Measurements from ENCODE around the gene AVPR1B.

The AVPR1B gene

GRCh38 chr1:206125346-206125745 lies 8.2 kb upstream of the AVPR1B start:
- H3K4me3 Mint-ChIP-seq = no peak overlapping the region
- no peak for DNase-seq (ENCODE audit: low spot score in 2 of 2)
- no peak overlapping the region for H3K27ac Mint-ChIP-seq (ENCODE audit: low read depth)
- peaks cover 67% of the 10 kb centered on the region for H3K27me3 Mint-ChIP-seq
- no peaks in the 10 kb centered on the region for H3K9me3 Mint-ChIP-seq
- H3K4me1 Mint-ChIP-seq = no peaks in the 10 kb centered on the region
- H3K36me3 Mint-ChIP-seq (ENCODE audit: insufficient read depth) = peaks cover 2% of the 10 kb centered on the region
- ATAC-seq (replicated peaks; ENCODE audit: extremely low read depth, poor library complexity, severe bottlenecking) = no peak

DNA sequence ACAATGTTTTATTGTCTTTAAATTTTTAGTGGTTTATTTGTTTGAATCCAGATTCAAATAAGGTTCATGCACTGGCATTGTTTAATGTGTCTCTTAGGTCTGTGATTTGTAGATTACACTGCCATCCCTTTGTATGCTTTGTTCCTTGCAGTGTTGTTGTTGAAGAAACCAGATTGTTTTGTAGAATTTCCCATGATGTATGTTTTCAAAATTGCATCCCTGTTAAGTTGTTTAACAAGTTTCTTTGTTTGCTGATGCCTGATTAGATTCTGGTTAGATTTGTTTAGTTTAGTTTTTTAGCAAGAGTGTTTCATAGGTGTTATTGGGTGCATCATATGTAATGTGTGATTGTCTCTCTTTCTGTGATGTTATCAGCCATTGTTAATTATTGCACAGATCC lies 5.5 kb upstream of the AVPR1B start:
- Mint-ChIP-seq H3K27ac (ENCODE audit: low read depth) (no peak overlapping the region), H3K27me3 (peaks cover 79% of the 10 kb centered on the region), H3K36me3 (ENCODE audit: insufficient read depth) (no peaks in the 10 kb centered on the region), H3K4me3 (no peak overlapping the region), H3K4me1 (no peaks in the 10 kb centered on the region), H3K9me3 (no peaks in the 10 kb centered on the region)
- no peak for DNase-seq (ENCODE audit: low spot score in 2 of 2)
- no peak for ATAC-seq (replicated peaks; ENCODE audit: extremely low read depth, poor library complexity, severe bottlenecking)

DNA sequence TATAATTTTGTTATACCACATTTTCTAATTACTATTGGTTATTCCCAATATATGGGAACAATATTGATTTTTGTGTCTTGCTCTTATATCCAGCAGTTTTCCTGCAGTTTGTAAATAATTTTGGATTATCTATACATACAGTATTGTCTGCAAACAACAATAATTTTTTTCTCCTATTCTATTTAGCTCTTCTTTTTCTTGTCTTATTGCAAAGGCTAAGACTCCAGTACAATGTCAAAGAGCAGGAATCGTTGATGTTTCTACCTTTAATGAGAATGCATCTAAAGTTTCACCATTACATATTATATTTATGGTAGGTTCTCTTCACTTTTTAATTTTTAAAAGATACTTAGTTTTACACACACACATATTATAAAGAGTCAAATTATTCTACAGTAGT lies 4.1 kb upstream of the AVPR1B start:
- DNase-seq (ENCODE audit: low spot score in 2 of 2) = no peak
- Mint-ChIP-seq H3K4me3 (no peak overlapping the region), H3K9me3 (no peaks in the 10 kb centered on the region), H3K27me3 (peaks cover 81% of the 10 kb centered on the region), H3K4me1 (peaks cover 9% of the 10 kb centered on the region), H3K36me3 (ENCODE audit: insufficient read depth) (no peaks in the 10 kb centered on the region), H3K27ac (ENCODE audit: low read depth) (no peak overlapping the region)
- no peak for ATAC-seq (replicated peaks; ENCODE audit: extremely low read depth, poor library complexity, severe bottlenecking)

DNA sequence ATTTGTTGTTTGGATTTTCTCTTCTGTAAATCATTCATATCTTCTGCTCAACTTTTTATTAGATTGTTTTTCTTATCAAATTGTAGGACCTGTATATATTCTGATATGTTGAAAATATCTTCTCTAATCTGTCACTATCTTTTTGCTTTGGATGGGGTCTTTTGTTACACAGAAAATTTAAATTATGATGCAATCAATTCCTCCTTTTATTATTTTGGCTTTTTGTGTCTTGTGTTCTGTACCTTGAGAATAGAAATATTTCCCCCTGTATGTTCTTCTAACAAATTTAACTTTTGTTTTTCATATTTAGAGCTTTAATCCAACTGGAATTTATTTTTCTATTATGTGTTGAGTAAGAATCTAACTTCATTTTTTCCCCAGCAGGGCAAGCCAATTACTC lies 3.2 kb upstream of the AVPR1B start:
- no peak overlapping the region for H3K27ac Mint-ChIP-seq (ENCODE audit: low read depth)
- ATAC-seq (replicated peaks; ENCODE audit: extremely low read depth, poor library complexity, severe bottlenecking) = no peak

GRCh38 chr1:206116873-206117150 lies 376 bp downstream of the AVPR1B start:
- ATAC-seq (replicated peaks; ENCODE audit: extremely low read depth, poor library complexity, severe bottlenecking) = no peak
- no peaks in the 10 kb centered on the region for H3K9me3 Mint-ChIP-seq
- H3K27me3 Mint-ChIP-seq = peaks cover 60% of the 10 kb centered on the region
- no peak for DNase-seq (ENCODE audit: low spot score in 2 of 2)
- peak overlapping the region; percentile 23 for H3K4me3 Mint-ChIP-seq
- no peak overlapping the region for H3K27ac Mint-ChIP-seq (ENCODE audit: low read depth)
- H3K36me3 Mint-ChIP-seq (ENCODE audit: insufficient read depth) = no peaks in the 10 kb centered on the region
- H3K4me1 Mint-ChIP-seq = peaks cover 12% of the 10 kb centered on the region

More for the DNA sequence above, 3.2 kb upstream of the AVPR1B start:
- H3K4me3 Mint-ChIP-seq = no peak overlapping the region
- no peaks in the 10 kb centered on the region for H3K36me3 Mint-ChIP-seq (ENCODE audit: insufficient read depth)
- H3K27me3 Mint-ChIP-seq = peaks cover 79% of the 10 kb centered on the region
- H3K9me3 Mint-ChIP-seq = no peaks in the 10 kb centered on the region
- DNase-seq (ENCODE audit: low spot score in 2 of 2) = no peak
- peaks cover 12% of the 10 kb centered on the region for H3K4me1 Mint-ChIP-seq

DNA sequence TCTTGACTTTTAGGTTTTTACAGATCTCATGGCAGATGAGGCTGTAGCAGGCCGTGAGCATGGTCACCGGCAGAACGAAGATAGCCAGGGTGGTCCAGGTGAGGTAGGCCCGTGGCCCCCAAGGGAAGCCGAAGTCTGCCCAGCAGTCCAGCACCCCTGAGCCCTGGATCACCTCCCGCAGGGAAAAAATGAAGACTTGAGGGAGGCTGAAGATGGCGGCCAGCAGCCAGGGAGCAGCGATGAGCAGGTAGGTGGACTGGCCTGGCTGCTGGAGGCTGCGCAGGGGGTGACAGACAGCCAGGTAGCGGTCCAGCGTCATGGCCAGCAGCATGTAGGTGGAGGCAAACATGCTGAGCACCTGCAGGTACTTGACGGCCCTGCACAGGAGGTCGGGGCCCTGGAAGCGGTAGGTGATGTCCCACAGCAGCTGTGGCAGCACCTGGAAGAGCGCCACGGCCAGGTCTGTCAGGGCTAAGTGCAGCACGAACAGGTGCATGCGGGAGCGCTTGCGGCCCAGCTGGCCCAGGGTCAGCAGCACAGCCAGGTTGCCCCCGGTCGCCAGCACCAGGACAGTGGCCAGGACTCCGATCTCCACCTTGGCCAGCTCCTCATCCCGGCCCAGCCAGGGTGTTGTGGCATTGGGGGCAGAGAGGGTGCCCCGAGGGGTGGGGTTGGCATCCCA lies 856 bp downstream of the AVPR1B start:
- no peak for ATAC-seq (replicated peaks; ENCODE audit: extremely low read depth, poor library complexity, severe bottlenecking)
- H3K9me3 Mint-ChIP-seq = no peaks in the 10 kb centered on the region
- H3K4me3 Mint-ChIP-seq = peak overlapping the region; percentile 23
- H3K36me3 Mint-ChIP-seq (ENCODE audit: insufficient read depth) = no peaks in the 10 kb centered on the region
- no peak overlapping the region for H3K27ac Mint-ChIP-seq (ENCODE audit: low read depth)
- H3K4me1 Mint-ChIP-seq = peaks cover 12% of the 10 kb centered on the region
- no peak for DNase-seq (ENCODE audit: low spot score in 2 of 2)
- H3K27me3 Mint-ChIP-seq = peaks cover 56% of the 10 kb centered on the region

GRCh38 chr1:206115791-206116190 lies 1.4 kb downstream of the AVPR1B start:
- no peak overlapping the region for H3K4me3 Mint-ChIP-seq
- H3K36me3 Mint-ChIP-seq (ENCODE audit: insufficient read depth) = no peaks in the 10 kb centered on the region
- peaks cover 52% of the 10 kb centered on the region for H3K27me3 Mint-ChIP-seq
- DNase-seq (ENCODE audit: low spot score in 2 of 2) (no peak), ATAC-seq (replicated peaks; ENCODE audit: extremely low read depth, poor library complexity, severe bottlenecking) (no peak)
- H3K4me1 Mint-ChIP-seq = peaks cover 12% of the 10 kb centered on the region
- no peak overlapping the region for H3K27ac Mint-ChIP-seq (ENCODE audit: low read depth)
- no peaks in the 10 kb centered on the region for H3K9me3 Mint-ChIP-seq

DNA sequence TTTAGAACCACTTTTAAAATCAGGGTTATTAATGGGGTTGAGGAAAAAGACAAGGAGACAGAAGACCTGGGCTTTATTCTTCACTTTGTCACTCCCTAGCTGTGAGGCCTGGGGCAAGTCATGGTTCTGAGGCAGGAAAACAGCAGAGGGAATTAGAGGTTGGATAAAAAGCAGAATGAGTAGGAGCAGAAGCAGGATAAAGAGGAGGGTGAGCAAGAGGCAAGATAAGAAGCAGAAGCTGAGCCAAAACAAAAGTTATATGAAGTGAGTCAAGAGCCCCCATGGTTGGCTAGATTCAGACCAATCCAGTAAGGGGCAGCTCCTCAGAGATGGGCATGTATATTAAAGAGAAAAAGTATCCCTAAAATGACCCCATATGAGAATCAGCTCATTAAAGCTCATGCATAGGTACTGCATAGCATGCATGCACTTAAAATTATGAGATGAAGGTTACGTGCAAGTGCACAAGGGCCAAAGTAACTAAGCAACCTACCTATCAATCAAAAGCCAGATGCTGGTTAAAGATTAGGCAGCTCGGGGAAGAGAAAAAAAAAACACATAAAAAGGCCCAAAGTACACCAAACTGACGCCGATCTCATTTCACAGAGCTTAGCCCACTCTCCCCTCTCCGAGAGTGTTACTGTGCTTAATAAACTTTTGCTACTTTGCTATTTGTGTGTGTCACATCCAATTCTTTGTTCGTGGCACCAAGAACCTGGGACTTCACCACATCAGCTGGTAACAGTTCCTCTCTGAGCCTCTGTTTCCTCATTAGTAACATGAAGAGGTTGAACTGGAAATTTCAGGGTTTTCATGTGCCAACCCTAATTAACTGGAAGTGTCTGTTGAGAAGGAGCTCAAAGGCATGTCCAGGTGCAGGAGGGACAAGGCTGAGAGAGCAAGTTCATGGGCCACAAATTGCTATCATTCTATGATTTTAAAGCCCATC lies 2.2 kb downstream of the AVPR1B start:
- peaks cover 12% of the 10 kb centered on the region for H3K4me1 Mint-ChIP-seq
- no peak for ATAC-seq (replicated peaks; ENCODE audit: extremely low read depth, poor library complexity, severe bottlenecking)
- peaks cover 45% of the 10 kb centered on the region for H3K27me3 Mint-ChIP-seq

DNA sequence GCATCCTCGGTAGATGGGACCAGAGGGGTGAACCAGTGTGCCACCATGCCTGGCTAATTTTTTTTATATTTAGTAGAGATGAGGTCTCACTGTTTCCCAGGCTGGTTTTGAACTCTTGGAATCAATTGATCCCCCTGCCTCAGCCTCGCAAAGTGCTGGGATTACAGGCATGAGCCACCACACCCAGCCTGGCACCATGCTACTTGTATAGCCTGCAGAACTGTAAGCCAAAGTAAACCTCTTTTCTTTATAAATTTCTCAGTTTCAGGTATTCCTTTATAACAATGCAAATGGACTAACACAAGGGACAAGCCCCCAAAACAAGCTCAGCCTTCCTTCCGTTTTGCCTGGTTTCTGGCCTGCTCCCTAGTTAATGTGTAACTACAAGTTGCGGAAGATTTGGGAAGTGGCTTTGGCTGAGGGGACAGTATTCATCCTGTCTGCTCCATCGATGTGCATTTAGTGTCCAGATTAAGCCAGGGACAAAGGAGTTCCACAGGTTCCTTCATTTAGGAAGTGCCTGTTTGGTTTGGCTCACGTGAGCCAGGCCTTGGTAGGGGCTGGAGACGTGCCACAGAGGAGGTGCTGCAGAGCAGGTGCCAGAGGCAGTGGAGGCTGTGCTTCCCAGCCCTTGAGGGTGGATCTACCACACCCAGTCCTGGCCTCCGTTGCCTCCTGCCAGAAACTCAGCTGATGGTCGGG lies 4.4 kb downstream of the AVPR1B start:
- Mint-ChIP-seq H3K9me3 (no peaks in the 10 kb centered on the region), H3K27me3 (peaks cover 34% of the 10 kb centered on the region), H3K36me3 (ENCODE audit: insufficient read depth) (no peaks in the 10 kb centered on the region), H3K27ac (ENCODE audit: low read depth) (no peak overlapping the region), H3K4me1 (peaks cover 12% of the 10 kb centered on the region), H3K4me3 (no peak overlapping the region)
- no peak for ATAC-seq (replicated peaks; ENCODE audit: extremely low read depth, poor library complexity, severe bottlenecking)
- no peak for DNase-seq (ENCODE audit: low spot score in 2 of 2)

More for the DNA sequence above, 2.2 kb downstream of the AVPR1B start:
- Mint-ChIP-seq H3K4me3 (no peak overlapping the region), H3K27ac (ENCODE audit: low read depth) (no peak overlapping the region), H3K9me3 (no peaks in the 10 kb centered on the region), H3K36me3 (ENCODE audit: insufficient read depth) (no peaks in the 10 kb centered on the region)
- no peak for DNase-seq (ENCODE audit: low spot score in 2 of 2)

DNA sequence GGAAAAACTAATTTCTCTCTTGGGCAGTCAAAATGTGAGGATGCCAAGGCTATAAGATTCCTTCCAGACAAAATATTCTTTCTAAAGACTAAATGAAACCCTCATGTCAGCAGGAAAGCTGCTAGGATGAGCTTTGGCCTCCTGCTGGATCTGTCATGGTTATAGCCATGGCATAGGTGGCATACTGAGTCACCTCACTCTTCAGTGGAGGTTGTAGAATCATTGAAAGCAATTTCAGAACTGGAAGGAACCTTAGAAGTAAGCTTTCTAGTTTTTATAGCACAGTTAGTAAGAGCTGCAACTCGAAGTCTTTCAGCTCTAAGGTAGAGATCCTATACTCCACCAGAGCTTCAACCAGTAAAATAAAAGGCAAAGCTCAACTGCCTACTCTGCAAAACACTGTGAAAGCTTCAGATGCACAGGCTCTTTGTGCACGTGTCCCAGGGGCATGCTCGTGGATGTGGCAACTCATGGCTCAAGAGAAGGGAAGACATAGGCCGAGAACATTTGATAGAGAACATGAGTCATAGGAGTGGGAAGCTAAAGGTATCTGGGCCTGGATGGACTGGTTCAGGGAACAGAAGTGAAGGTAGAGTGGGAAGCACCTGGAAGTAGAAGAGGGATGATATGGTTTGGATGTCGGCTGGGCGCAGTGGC lies 5.8 kb downstream of the AVPR1B start:
- Mint-ChIP-seq H3K9me3 (no peaks in the 10 kb centered on the region), H3K36me3 (ENCODE audit: insufficient read depth) (no peaks in the 10 kb centered on the region), H3K4me3 (no peak overlapping the region), H3K4me1 (peaks cover 5% of the 10 kb centered on the region), H3K27ac (ENCODE audit: low read depth) (no peak overlapping the region), H3K27me3 (peaks cover 20% of the 10 kb centered on the region)
- no peak for DNase-seq (ENCODE audit: low spot score in 2 of 2)
- no peak for ATAC-seq (replicated peaks; ENCODE audit: extremely low read depth, poor library complexity, severe bottlenecking)

DNA sequence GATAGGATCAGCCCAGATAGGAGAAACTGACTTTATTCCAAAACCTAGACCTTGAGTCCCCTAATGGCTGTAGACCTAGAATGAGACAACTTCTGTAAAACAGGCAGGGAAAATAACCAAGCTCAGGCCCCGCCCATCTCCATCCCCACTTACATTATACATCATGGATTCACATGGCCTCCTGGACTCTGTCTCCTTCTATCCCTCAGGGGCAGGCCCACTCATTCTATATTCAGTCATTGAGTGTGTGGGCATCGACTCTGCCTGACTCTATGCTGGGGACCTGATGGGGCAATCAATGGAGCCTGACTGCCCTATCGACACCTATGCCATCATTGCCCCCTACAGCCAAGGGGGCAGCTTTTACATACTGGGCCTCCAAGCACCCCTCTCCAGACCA lies 6.4 kb downstream of the AVPR1B start:
- no peak overlapping the region for H3K4me3 Mint-ChIP-seq
- no peaks in the 10 kb centered on the region for H3K36me3 Mint-ChIP-seq (ENCODE audit: insufficient read depth)
- H3K9me3 Mint-ChIP-seq = no peaks in the 10 kb centered on the region
- no peak overlapping the region for H3K27ac Mint-ChIP-seq (ENCODE audit: low read depth)
- peaks cover 15% of the 10 kb centered on the region for H3K27me3 Mint-ChIP-seq
- no peaks in the 10 kb centered on the region for H3K4me1 Mint-ChIP-seq
- DNase-seq (ENCODE audit: low spot score in 2 of 2) (no peak), ATAC-seq (replicated peaks; ENCODE audit: extremely low read depth, poor library complexity, severe bottlenecking) (no peak)

- Mint-ChIP-seq H3K4me3 (no peak overlapping the region), H3K9me3 (no peaks in the 10 kb centered on the region), H3K27ac (ENCODE audit: low read depth) (no peak overlapping the region), H3K4me1 (no peaks in the 10 kb centered on the region), H3K27me3 (peaks cover 12% of the 10 kb centered on the region), H3K36me3 (ENCODE audit: insufficient read depth) (no peaks in the 10 kb centered on the region)
- ATAC-seq (replicated peaks; ENCODE audit: extremely low read depth, poor library complexity, severe bottlenecking) (no peak), DNase-seq (ENCODE audit: low spot score in 2 of 2) (no peak)
Observed at GRCh38 chr1:206110161-206110560, 7.0 kb downstream of the AVPR1B start.

Measured in central memory CD8-positive, alpha-beta T cell (primary cell).